ENCODE measurements around the gene RIOK1.

RIOK1 gene

DNA sequence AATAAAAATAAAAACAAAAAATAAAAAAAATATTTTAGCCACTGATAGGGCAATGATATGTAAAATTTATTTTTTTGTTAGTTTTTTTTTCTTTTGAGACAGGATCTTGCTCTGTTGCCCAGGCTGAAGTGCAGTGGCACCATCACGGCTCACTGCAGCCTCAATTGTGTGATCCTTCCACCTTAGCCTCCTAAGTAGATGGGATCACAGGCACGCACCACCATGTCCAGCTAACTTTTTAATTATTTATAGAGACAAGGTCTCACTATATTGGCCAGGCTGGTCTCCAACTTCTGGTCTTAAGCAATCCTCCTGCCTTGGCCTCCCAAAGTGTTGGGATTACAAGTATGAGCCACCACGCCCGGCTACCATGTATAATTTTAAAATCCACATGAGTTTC is 59.4 kb downstream of the RIOK1 start:
- TF ChIP-seq CTCF (IDR thresholded peaks at IDR 0.05): no peak

DNA sequence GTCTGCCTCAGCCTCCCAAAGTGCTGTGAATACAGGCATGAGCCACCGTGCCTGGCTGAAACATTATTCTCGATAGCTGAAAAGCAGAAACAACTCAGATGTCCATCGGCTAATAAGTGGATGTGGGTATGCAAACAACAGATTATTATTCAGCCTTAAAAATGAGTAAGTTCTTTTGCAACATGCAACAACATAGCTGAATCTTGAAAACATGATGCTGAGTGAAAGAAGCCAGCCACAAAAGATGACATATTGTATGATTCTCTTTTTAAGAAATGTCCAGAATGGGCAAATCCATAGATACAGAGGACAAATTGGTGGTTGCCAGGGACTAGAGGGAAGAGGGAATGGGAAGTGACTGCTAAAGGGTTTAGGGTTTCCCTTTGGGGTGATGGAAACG is 61.7 kb downstream of the RIOK1 start:
- TF ChIP-seq CTCF (IDR thresholded peaks at IDR 0.05): no peak

DNA sequence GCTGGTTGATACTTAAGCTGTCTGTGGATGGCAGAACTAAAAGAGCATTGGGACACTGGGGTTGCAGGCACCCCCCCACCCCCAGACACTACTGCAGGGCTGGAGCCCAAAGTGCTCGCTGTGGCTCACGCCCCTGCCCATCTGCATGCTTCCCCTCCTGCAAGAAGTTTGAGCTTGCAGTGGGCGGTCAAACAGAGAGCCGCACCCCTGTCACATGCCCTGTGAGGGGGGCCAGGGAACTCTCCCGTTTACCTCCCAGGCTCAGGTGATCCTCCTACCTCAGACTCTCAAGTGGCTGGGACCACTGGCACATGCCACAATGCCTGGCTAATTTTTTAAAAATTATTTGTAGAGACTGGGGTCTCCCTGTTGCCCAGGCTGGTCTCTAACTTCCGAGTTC is 63.3 kb downstream of the RIOK1 start:
- no peak for TF ChIP-seq CTCF (IDR thresholded peaks at IDR 0.05)

DNA sequence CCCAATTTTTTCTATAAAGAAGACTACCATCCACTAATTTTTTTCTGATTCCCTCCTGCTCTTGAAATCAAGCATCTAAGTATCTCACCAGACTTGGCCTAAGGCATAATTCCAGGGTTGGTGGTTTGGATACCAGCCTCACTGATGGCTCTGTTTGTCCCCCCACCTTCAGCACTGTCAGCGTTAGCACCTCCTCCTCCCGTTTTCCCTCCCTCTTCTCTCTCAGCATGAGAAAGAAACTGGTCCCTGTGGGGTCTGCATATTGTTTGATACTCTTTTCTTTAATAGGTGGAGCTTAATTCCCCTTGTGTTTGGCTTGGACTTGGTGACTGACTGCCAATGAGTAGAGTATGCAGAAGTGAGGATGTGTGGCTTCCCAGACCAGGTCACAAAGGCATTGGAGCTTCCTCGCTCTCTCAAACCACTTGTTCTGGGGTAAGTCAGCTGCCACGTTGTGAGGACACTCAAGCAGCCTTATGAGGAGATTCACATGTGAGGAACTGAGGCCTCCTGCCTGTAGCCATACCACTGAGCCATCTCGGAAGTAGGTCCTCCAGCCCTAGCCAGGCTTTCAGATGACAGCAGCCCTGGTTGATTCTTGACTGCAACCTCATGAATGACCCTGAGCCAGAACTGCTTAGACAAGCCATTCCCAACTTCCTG is 65.2 kb downstream of the RIOK1 start:
- TF ChIP-seq CTCF (IDR thresholded peaks at IDR 0.05): no peak

GRCh38 chr6:7461416-7461815 is 71.8 kb downstream of the RIOK1 start:
- no peak for TF ChIP-seq CTCF (IDR thresholded peaks at IDR 0.05)

- no peak for TF ChIP-seq CTCF (IDR thresholded peaks at IDR 0.05)
These were observed 74.2 kb downstream of the RIOK1 start for GRCh38 chr6:7463785-7464184.

GRCh38 chr6:7467007-7467897 is 77.6 kb downstream of the RIOK1 start:
- TF ChIP-seq CTCF (IDR thresholded peaks at IDR 0.05): no peak

All from LNCAP (cell line).